LNCaP clone FGC (cell line): ENCODE measurements around the gene MED20.

ENCODE experiments used
- DNase-seq: peaks from one replicate; pipeline ENCODE4 v3.0.0-alpha.2; 2011; ENCODE audit warnings: low read depth
- H3K4me3 ChIP-seq: 2 replicates; pipeline ENCODE4 v1.5.1; 2011; ENCODE audit warnings: mild to moderate bottlenecking, low read depth, low read length, control low read depth
- CTCF ChIP-seq: IDR thresholded peaks from 2 replicates; pipeline ENCODE4 v1.5.1; 2012; ENCODE audit warnings: mild to moderate bottlenecking; ENCODE audit not compliant: control insufficient read depth, insufficient read depth; ENCODE audit errors: extremely low read depth

Gene MED20

GRCh38 chr6:41874741-41875140 lies 46.2 kb downstream of the MED20 start:
- no peak overlapping the region for H3K4me3 ChIP-seq
- TF ChIP-seq CTCF = no peak
- DNase-seq = no peak

- DNase-seq = no peak
- no peak overlapping the region for H3K4me3 ChIP-seq
- TF ChIP-seq CTCF = no peak
Observed at GRCh38 chr6:41872147-41872546, 48.8 kb downstream of the MED20 start.

GRCh38 chr6:41871691-41872090 lies 49.2 kb downstream of the MED20 start:
- no peak for DNase-seq
- no peak for TF ChIP-seq CTCF
- no peak overlapping the region for H3K4me3 ChIP-seq

GRCh38 chr6:41859356-41859755 lies 61.6 kb downstream of the MED20 start:
- H3K4me3 ChIP-seq = peak overlapping the region; percentile 21
- peak; percentile 73 for DNase-seq
- no peak for TF ChIP-seq CTCF

- H3K4me3 ChIP-seq = no peak overlapping the region
- no peak for DNase-seq
- no peak for TF ChIP-seq CTCF
Observed at GRCh38 chr6:41858703-41859102, 62.2 kb downstream of the MED20 start.
